Lower leg skin (tissue), 3 donors: ENCODE measurements around the gene PEX1.

Source experiments
- CTCF ChIP-seq, 3 donors: fragments of 450-650 bp; IDR thresholded peaks; one replicate each; pipeline ENCODE4 v1.5.1; 2016; ENCODE audit warnings: antibody characterized with exemption in 3 of 3, mild to moderate bottlenecking in 3 of 3, moderate library complexity in 2 of 3
- POLR2A ChIP-seq, 2 donors: fragments of 450-650 bp; IDR thresholded peaks; one replicate each; pipeline ENCODE4 v1.6.1; 2016 to 2017; ENCODE audit warnings: antibody characterized with exemption in 2 of 2, mild to moderate bottlenecking in 1 of 2, moderate library complexity in 1 of 2

GRCh38 chr7:92461027-92462003, 67.0 kb downstream of the PEX1 start:
- no peak for TF ChIP-seq CTCF (IDR thresholded peaks at IDR 0.05)
- no peak for TF ChIP-seq POLR2A (IDR thresholded peaks at IDR 0.05)
